Endothelial cell of umbilical vein (primary cell): ENCODE measurements around the gene TBC1D8. TPM values are rescaled to one million over a fixed set of nuclear protein-coding genes. Genes with fewer than 3 reads are reported as not detected.

Experiments
- BruUV-seq: library from RNA; stranded (reverse); fragments of 400-500 nt; replicated peaks from 2 replicates; lab custom pipeline; 2021; lab: Mats Ljungman, UMichigan
- CTCF ChIA-PET: fragments of 300-600, 350-600 bp; sonication (Branson Sonifier 250); formaldehyde crosslinking; loops from one replicate; lab custom pipeline; 2021; ENCODE audit warnings: antibody characterized with exemption, inconsistent platforms; lab: Charles Lee
- POLR2A ChIA-PET: fragments of 300-600, 350-600 bp; sonication (Branson Sonifier 250); formaldehyde crosslinking; loops from one replicate; lab custom pipeline; 2021; ENCODE audit warnings: antibody characterized with exemption, inconsistent platforms; lab: Charles Lee
- DNase-seq: peaks from one replicate; pipeline ENCODE4 v3.0.0-alpha.2; 2011; ENCODE audit warnings: low read depth, low spot score
- FAIRE-seq: peaks from 2 replicates; lab custom pipeline; 2011; peaks lifted over from hg19 to GRCh38; lab: Jason Lieb, UNC
- H2AFZ ChIP-seq: 2 replicates; pipeline ENCODE4 v1.6.0; 2012; ENCODE audit warnings: low read depth, low read length, control low read depth, inconsistent platforms
- H3K27ac ChIP-seq: 2 replicates; pipeline ENCODE4 v1.5.1; 2011; ENCODE audit warnings: low read depth, mild to moderate bottlenecking, control low read depth, low read length, moderate library complexity; ENCODE audit not compliant: insufficient read depth
- H3K27me3 ChIP-seq, 2 experiments: 2 replicates each; pipeline versions ENCODE4 v1.6.0 to v1.6.1; 2011; ENCODE audit warnings: low read length in 2 of 2, mixed read lengths in 1 of 2; ENCODE audit not compliant: control insufficient read depth in 2 of 2, insufficient read depth in 2 of 2
- H3K36me3 ChIP-seq, 2 experiments: 2 replicates in 1 of 2; 3 replicates in 1 of 2; pipeline ENCODE4 v1.5.1; 2011; ENCODE audit warnings: low read length in 2 of 2, mild to moderate bottlenecking in 1 of 2, moderate library complexity in 1 of 2; ENCODE audit not compliant: control insufficient read depth in 2 of 2, insufficient read depth in 2 of 2; ENCODE audit errors: extremely low read depth in 1 of 2
- H3K4me1 ChIP-seq: 3 replicates; pipeline ENCODE4 v1.5.1; 2011; ENCODE audit warnings: mild to moderate bottlenecking, low read length; ENCODE audit not compliant: control insufficient read depth, insufficient read depth; ENCODE audit errors: extremely low read depth
- H3K4me2 ChIP-seq: 2 replicates; pipeline ENCODE4 v1.6.1; 2011; ENCODE audit warnings: low read length, control low read depth, mixed read lengths; ENCODE audit not compliant: insufficient read depth
- H3K4me3 ChIP-seq, 3 experiments: fragments of 200-600 bp in 1 of 3; sonication (generic), shearing (Covaris generic) in 1 of 3; replicated peaks in 1 of 3; 2 replicates each; pipeline ENCODE4 v1.5.1; 2011 to 2016; ENCODE audit warnings: control low read depth in 3 of 3, low read length in 3 of 3, mild to moderate bottlenecking in 2 of 3, inconsistent platforms in 1 of 3, low read depth in 1 of 3, moderate library complexity in 1 of 3; ENCODE audit not compliant: insufficient read depth in 1 of 3
- H3K79me2 ChIP-seq: 2 replicates; pipeline ENCODE4 v1.6.0; 2012; ENCODE audit warnings: low read length, inconsistent platforms; ENCODE audit not compliant: control insufficient read depth, insufficient read depth
- H3K9ac ChIP-seq: replicated peaks from 2 replicates; pipeline ENCODE3; 2011; ENCODE audit warnings: low read length, control low read depth; ENCODE audit not compliant: insufficient read depth; ENCODE audit errors: extremely low read depth
- H3K9me1 ChIP-seq: replicated peaks from 3 replicates; pipeline ENCODE4 v1.6.0; 2011; ENCODE audit warnings: mild to moderate bottlenecking, low read length; ENCODE audit not compliant: control insufficient read depth, insufficient read depth; ENCODE audit errors: extremely low read depth
- H3K9me3 ChIP-seq: replicated peaks from 2 replicates; pipeline ENCODE4 v1.5.1; 2012; ENCODE audit warnings: low read length, inconsistent platforms; ENCODE audit not compliant: control insufficient read depth, insufficient read depth
- H4K20me1 ChIP-seq: replicated peaks from 2 replicates; pipeline ENCODE3; 2011; ENCODE audit warnings: mild to moderate bottlenecking, low read length; ENCODE audit not compliant: control insufficient read depth, insufficient read depth; ENCODE audit errors: extremely low read depth
- EZH2 ChIP-seq: IDR thresholded peaks from 2 replicates; pipeline ENCODE4 v1.6.1; 2012; ENCODE audit warnings: borderline replicate concordance, low read depth, mild to moderate bottlenecking, moderate library complexity, low read length, inconsistent platforms; ENCODE audit not compliant: severe bottlenecking
- FOS ChIP-seq: IDR thresholded peaks from 2 replicates; pipeline ENCODE4 v1.6.1; 2011; ENCODE audit warnings: mild to moderate bottlenecking, low read length, moderate library complexity, borderline replicate concordance; ENCODE audit not compliant: insufficient read depth
- GATA2 ChIP-seq: IDR thresholded peaks from 2 replicates; pipeline ENCODE4 v1.7.0; 2011; ENCODE audit warnings: low read depth, mild to moderate bottlenecking, moderate library complexity, mixed read lengths, low read length; ENCODE audit not compliant: insufficient read length, insufficient read depth
- JUN ChIP-seq: IDR thresholded peaks from 2 replicates; pipeline ENCODE4 v1.6.1; 2011; ENCODE audit warnings: borderline replicate concordance, low read depth; ENCODE audit not compliant: insufficient read length, insufficient read depth
- MAX ChIP-seq: IDR thresholded peaks from 2 replicates; pipeline ENCODE4 v1.6.1; 2011; ENCODE audit not compliant: insufficient read depth, insufficient read length
- MYC ChIP-seq: IDR thresholded peaks from one replicate; pipeline ENCODE4 v1.6.1; 2011; ENCODE audit warnings: mild to moderate bottlenecking, low read depth, low read length
- POLR2A ChIP-seq: IDR thresholded peaks from 2 replicates; pipeline ENCODE4 v1.6.1; 2012; ENCODE audit warnings: low read depth, mild to moderate bottlenecking, control low read depth, low read length
- POLR2AphosphoS5 ChIP-seq: IDR thresholded peaks from 2 replicates; pipeline ENCODE4 v1.6.1; 2012; ENCODE audit warnings: low read depth, mild to moderate bottlenecking, control low read depth, low read length, moderate library complexity; ENCODE audit not compliant: insufficient read depth
- dilution Hi-C: fragments of 300-500 bp; cut with MboI; formaldehyde crosslinking; loops from one replicate; pipeline ENCODE4 v1.15.0; 2019; ENCODE audit warnings: low sequenced_read_pairs; ENCODE audit not compliant: extremely low pct_ligation_motif_present
- intact Hi-C: fragments of 100-400 bp; cut with micrococcal nuclease; formaldehyde crosslinking; loops from one replicate; pipeline ENCODE4 v1.10.0; 2022
- polyA plus RNA-seq, 4 experiments: library from polyadenylated mRNA; depleted of rRNA in 3 of 4; stranded (reverse) in 3 of 4; unstranded in 1 of 4; fragments of >200 nt; gene quantifications; 2 replicates each; pipeline versions ENCODE4 v1.2.1 to v1.2.3, GENCODE V29; 2011 to 2012; ENCODE audit warnings: missing spikeins in 1 of 4
- total RNA-seq: library from RNA; stranded (reverse); gene quantifications from 2 replicates; pipeline ENCODE4 v1.2.3, GENCODE V29; 2021

The TBC1D8 gene
- total and polyA plus RNA-seq, 2 donors (not counting 3 experiments of a cell fraction or from before 2014, with no cell fraction given) = 28.5 to 32.1 TPM

- no peak overlapping the region for H3K9ac ChIP-seq
- H3K4me3 ChIP-seq = no peak overlapping the region
- FAIRE-seq = no peak
- H3K36me3 ChIP-seq = peaks cover 20 to 29% of the 10 kb centered on the region in 2 experiments
- H4K20me1 ChIP-seq = no peaks in the 10 kb centered on the region
- no peaks in the 10 kb centered on the region for H3K9me3 ChIP-seq
- no peak overlapping the region for H2AFZ ChIP-seq
- CTCF ChIA-PET = interaction anchor here (0.9 to 3.6 kb wide), 4 partner anchors 142 to 207 kb away, joined by 4 to 72 read pairs (median 20); no protein-coding TSS in a partner anchor
- H3K4me1 ChIP-seq = no peaks in the 10 kb centered on the region
- dilution Hi-C loops = no loop called here
- no peak for DNase-seq
- no peak overlapping the region for H3K4me2 ChIP-seq
- no peak overlapping the region for H3K27ac ChIP-seq
- peaks cover 12% of the 10 kb centered on the region for H3K79me2 ChIP-seq
- intact Hi-C loops = loop anchor here (5.0 kb wide), 1 partner anchor 241 kb away; the partner anchor contains the start of gene CNOT11
- no peaks in the 10 kb centered on the region for H3K9me1 ChIP-seq
- POLR2A ChIA-PET = interaction anchor here (0.5 kb wide), 1 partner anchor 1116 kb away, joined by 3 read pairs; no protein-coding TSS in a partner anchor
- H3K27me3 ChIP-seq = no peaks in the 10 kb centered on the region
- TF ChIP-seq FOS (no peak), EZH2 (no peak), MYC (no peak), JUN (no peak)
- BruUV-seq = no TSS peak
These were observed 140.0 kb downstream of the TBC1D8 start for GRCh38 chr2:101011152-101011551.

- BruUV-seq = TSS peak; percentile 25
- intact Hi-C loops (no loop called here), dilution Hi-C loops (no loop called here)
- Histone ChIP-seq H2AFZ (no peak overlapping the region), H3K9me1 (no peaks in the 10 kb centered on the region), H3K79me2 (peaks cover 43% of the 10 kb centered on the region), H3K27me3 (no peaks in the 10 kb centered on the region), H3K9me3 (no peaks in the 10 kb centered on the region), H3K4me3 (no peak overlapping the region), H3K36me3 (peaks cover 39 to 49% of the 10 kb centered on the region in 2 experiments), H3K9ac (no peak overlapping the region), H4K20me1 (peaks cover 2% of the 10 kb centered on the region), H3K4me1 (peaks cover 18% of the 10 kb centered on the region), H3K4me2 (no peak overlapping the region), H3K27ac (no peak overlapping the region)
- ChIA-PET POLR2A (interaction anchor here (1.0 kb wide), 1 partner anchor 144 kb away, joined by 3 read pairs; the partner anchor contains the start of gene TBC1D8), CTCF (interaction anchor here (1.3 to 2.1 kb wide), 4 partner anchors 146 to 413 kb away, joined by 6 to 8 read pairs (median 6); no protein-coding TSS in a partner anchor)
- no peak for DNase-seq
- no peak for TF ChIP-seq MYC
- no peak for TF ChIP-seq MAX
- TF ChIP-seq POLR2AphosphoS5 = no peak
- TF ChIP-seq POLR2A = no peak
- TF ChIP-seq GATA2 = no peak
- TF ChIP-seq EZH2 = no peak
- TF ChIP-seq JUN = no peak
- TF ChIP-seq FOS = no peak
- FAIRE-seq = no peak
These were observed 143.5 kb downstream of the TBC1D8 start for GRCh38 chr2:101007415-101008345.
